Measurements from ENCODE around the gene POLG. TPM values are rescaled to one million over a fixed set of nuclear protein-coding genes. Genes with fewer than 3 reads are reported as not detected.

Gene POLG
- polyA plus RNA-seq, 1 experiment = 17.6 TPM

- DNase-seq (ENCODE audit: low read depth) = no peak
- CTCF ChIA-PET = interaction anchor here (0.7 to 5.8 kb wide), 4 partner anchors 57 to 110 kb away, joined by 3 to 81 read pairs (median 12); no protein-coding TSS in a partner anchor
- TF ChIP-seq CTCF (IDR thresholded peaks at IDR 0.05; ENCODE audit: insufficient read depth, low read depth, low read length) = no peak
Observed at GRCh38 chr15:89362203-89363101, 27.8 kb upstream of the POLG start.

GRCh38 chr15:89361451-89362202 is 27.0 kb upstream of the POLG start:
- Histone ChIP-seq H3K36me3 (ENCODE audit: control insufficient read depth, insufficient read depth, low read length) (no peaks in the 10 kb centered on the region), H3K27me3 (ENCODE audit: control insufficient read depth, insufficient read depth, low read length) (peaks cover 76% of the 10 kb centered on the region), H3K4me3 (ENCODE audit: low read depth, low read length) (no peak overlapping the region)
- DNase-seq (ENCODE audit: low read depth) = no peak
- ChIA-PET POLR2A (no interaction called here), CTCF (interaction anchor here (0.7 to 6.5 kb wide), 6 partner anchors 16 to 111 kb away, joined by 3 to 94 read pairs (median 50); no protein-coding TSS in a partner anchor)
- no peak for TF ChIP-seq CTCF (IDR thresholded peaks at IDR 0.05; ENCODE audit: insufficient read depth, low read depth, low read length)

More at GRCh38 chr15:89362203-89363101, 27.8 kb upstream of the POLG start:
- Histone ChIP-seq H3K27me3 (ENCODE audit: control insufficient read depth, insufficient read depth, low read length) (peaks cover 82% of the 10 kb centered on the region), H3K36me3 (ENCODE audit: control insufficient read depth, insufficient read depth, low read length) (no peaks in the 10 kb centered on the region), H3K4me3 (ENCODE audit: low read depth, low read length) (no peak overlapping the region)
- POLR2A ChIA-PET = no interaction called here

- DNase-seq (ENCODE audit: low read depth) = no peak
- Histone ChIP-seq H3K27me3 (ENCODE audit: control insufficient read depth, insufficient read depth, low read length) (peaks cover 74% of the 10 kb centered on the region), H3K36me3 (ENCODE audit: control insufficient read depth, insufficient read depth, low read length) (no peaks in the 10 kb centered on the region), H3K4me3 (ENCODE audit: low read depth, low read length) (no peak overlapping the region)
- TF ChIP-seq CTCF (IDR thresholded peaks at IDR 0.05; ENCODE audit: insufficient read depth, low read depth, low read length) = no peak
- POLR2A ChIA-PET = no interaction called here
- CTCF ChIA-PET = interaction anchor here (1.8 to 7.8 kb wide), 15 partner anchors 10 to 194 kb away, joined by 5 to 164 read pairs (median 68); partner anchors contain the start of gene POLG
Observed at GRCh38 chr15:89360294-89360971, 25.8 kb upstream of the POLG start.

GRCh38 chr15:89359471-89360293 is 25.1 kb upstream of the POLG start:
- POLR2A ChIA-PET = interaction anchor here (0.7 kb wide), 1 partner anchor 161 kb away, joined by 3 read pairs; no protein-coding TSS in a partner anchor
- no peak overlapping the region for H3K4me3 ChIP-seq (ENCODE audit: low read depth, low read length)
- H3K27me3 ChIP-seq (ENCODE audit: control insufficient read depth, insufficient read depth, low read length) = peaks cover 70% of the 10 kb centered on the region
- H3K36me3 ChIP-seq (ENCODE audit: control insufficient read depth, insufficient read depth, low read length) = no peaks in the 10 kb centered on the region
- no peak for TF ChIP-seq CTCF (IDR thresholded peaks at IDR 0.05; ENCODE audit: insufficient read depth, low read depth, low read length)
- CTCF ChIA-PET = interaction anchor here (1.0 to 7.8 kb wide), 38 partner anchors 11 to 204 kb away, joined by 3 to 164 read pairs (median 10); partner anchors contain the start of gene POLG
- DNase-seq (ENCODE audit: low read depth) = no peak
